Progenitor cell of endocrine pancreas (in vitro differentiated cells): ENCODE measurements around the gene MAGI1. TPM values are rescaled to one million over a fixed set of nuclear protein-coding genes. Genes with fewer than 3 reads are reported as not detected.

Experiments used
- DNase-seq: peaks from one replicate; pipeline ENCODE4 v3.0.0; 2021; ENCODE audit warnings: low spot score; ENCODE audit not compliant: unreplicated experiment
- H3K27ac Mint-ChIP-seq: 2 replicates; pipeline ENCODE4 v1.8.0; 2021; ENCODE audit warnings: mild to moderate bottlenecking, moderate library complexity, mixed read lengths
- H3K27me3 Mint-ChIP-seq: 2 replicates; pipeline ENCODE4 v1.8.0; 2021; ENCODE audit warnings: mixed read lengths
- H3K36me3 Mint-ChIP-seq: 2 replicates; pipeline ENCODE4 v1.8.0; 2022; ENCODE audit warnings: mixed read lengths; ENCODE audit not compliant: insufficient read depth
- H3K4me1 Mint-ChIP-seq: 2 replicates; pipeline ENCODE4 v1.8.0; 2021; ENCODE audit warnings: low read depth, mixed read lengths
- H3K4me3 Mint-ChIP-seq: 2 replicates; pipeline ENCODE4 v1.8.0; 2021; ENCODE audit warnings: low read depth, mild to moderate bottlenecking, moderate library complexity, mixed read lengths
- H3K9me3 Mint-ChIP-seq: 2 replicates; pipeline ENCODE4 v1.8.0; 2021; ENCODE audit warnings: low read depth, mixed read lengths
- CTCF ChIP-seq: fragments of 200-600 bp; sonication (generic); IDR thresholded peaks from one replicate; pipeline ENCODE4 v1.5.0; 2021; ENCODE audit warnings: antibody characterized with exemption, mild to moderate bottlenecking; ENCODE audit not compliant: unreplicated experiment
- total RNA-seq: library from RNA; stranded (reverse); gene quantifications from 2 replicates; pipeline ENCODE4 v1.2.1, GENCODE V29; 2021

MAGI1 gene
- total RNA-seq, 1 donor from 2014 or later, result 142 TPM

DNA sequence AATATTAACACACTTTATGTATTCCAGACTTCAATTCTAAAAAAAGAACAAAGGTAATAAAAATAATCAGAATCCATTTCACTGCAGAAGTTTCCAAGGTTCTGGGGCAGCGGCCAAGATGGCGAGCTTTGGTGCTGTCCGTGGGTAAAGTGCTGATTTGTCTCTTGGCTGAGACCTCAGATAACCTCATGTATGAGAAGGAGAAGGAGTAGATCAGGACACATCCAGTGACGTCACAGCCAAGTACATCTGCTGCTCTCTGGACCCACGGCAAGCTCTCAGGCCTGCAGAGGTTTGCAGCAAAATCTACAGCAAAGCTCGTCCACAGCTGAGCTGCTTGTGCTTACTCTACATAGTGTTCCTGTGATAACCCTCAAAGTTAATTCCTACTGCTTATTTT, 165.7 kb downstream of the MAGI1 start:
- Mint-ChIP-seq H3K4me1 (peaks cover 57% of the 10 kb centered on the region), H3K27me3 (no peaks in the 10 kb centered on the region), H3K4me3 (no peak overlapping the region), H3K36me3 (peaks cover 2% of the 10 kb centered on the region), H3K9me3 (no peaks in the 10 kb centered on the region), H3K27ac (peak overlapping the region; percentile 58)
- DNase-seq, result no peak
- no peak for TF ChIP-seq CTCF

- Mint-ChIP-seq H3K36me3 (peaks cover 3% of the 10 kb centered on the region), H3K27me3 (no peaks in the 10 kb centered on the region), H3K4me3 (peak overlapping the region; percentile 29), H3K27ac (peak overlapping the region; percentile 96), H3K9me3 (no peaks in the 10 kb centered on the region), H3K4me1 (peaks cover 57% of the 10 kb centered on the region)
- TF ChIP-seq CTCF, result no peak
- DNase-seq, result no peak
Observed at GRCh38 chr3:65871305-65872141, 167.2 kb downstream of the MAGI1 start.

- H3K4me3 Mint-ChIP-seq, result peak overlapping the region; percentile 4
Observed at GRCh38 chr3:65869798-65870197, 168.9 kb downstream of the MAGI1 start.

GRCh38 chr3:65867463-65868210, 171.1 kb downstream of the MAGI1 start:
- DNase-seq, result no peak
- no peaks in the 10 kb centered on the region for H3K9me3 Mint-ChIP-seq
- TF ChIP-seq CTCF, result no peak
- no peak overlapping the region for H3K27ac Mint-ChIP-seq
- peaks cover 5% of the 10 kb centered on the region for H3K36me3 Mint-ChIP-seq
- peaks cover 54% of the 10 kb centered on the region for H3K4me1 Mint-ChIP-seq
- H3K4me3 Mint-ChIP-seq, result no peak overlapping the region
- H3K27me3 Mint-ChIP-seq, result no peaks in the 10 kb centered on the region

More at GRCh38 chr3:65869798-65870197, 168.9 kb downstream of the MAGI1 start:
- H3K36me3 Mint-ChIP-seq, result peaks cover 4% of the 10 kb centered on the region
- H3K9me3 Mint-ChIP-seq, result no peaks in the 10 kb centered on the region
- H3K27ac Mint-ChIP-seq, result peak overlapping the region; percentile 88
- peaks cover 46% of the 10 kb centered on the region for H3K4me1 Mint-ChIP-seq
- no peak for DNase-seq
- no peak for TF ChIP-seq CTCF
- no peaks in the 10 kb centered on the region for H3K27me3 Mint-ChIP-seq

DNA sequence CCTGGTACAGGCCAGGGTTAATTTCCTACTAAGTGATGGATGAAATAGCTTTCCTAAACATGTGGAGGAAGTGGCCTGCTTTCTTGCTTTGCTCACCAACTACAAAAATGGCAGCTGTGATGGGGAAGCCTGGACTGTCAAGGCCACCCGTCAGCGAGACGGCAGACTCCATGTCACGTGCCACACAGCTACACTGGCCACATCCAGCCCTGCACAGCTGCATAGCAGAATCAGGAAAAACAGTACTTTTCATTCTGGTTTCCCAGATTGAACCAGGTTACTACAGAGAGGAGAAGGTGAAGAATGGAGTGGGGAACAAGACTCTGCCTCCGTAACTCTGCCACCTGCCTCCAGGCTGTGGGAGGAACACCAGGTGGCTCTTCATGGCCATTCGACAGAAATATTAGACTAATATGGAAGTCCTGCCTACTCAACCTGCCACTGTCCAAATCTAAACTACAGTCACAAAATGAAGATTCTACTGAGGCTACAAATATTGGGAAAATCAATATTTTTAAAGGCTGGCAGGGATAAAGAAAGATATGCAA, 174.3 kb downstream of the MAGI1 start:
- no peaks in the 10 kb centered on the region for H3K27me3 Mint-ChIP-seq
- H3K36me3 Mint-ChIP-seq, result peaks cover 7% of the 10 kb centered on the region
- H3K27ac Mint-ChIP-seq, result peak overlapping the region; percentile 74
- DNase-seq, result no peak
- H3K4me1 Mint-ChIP-seq, result peaks cover 52% of the 10 kb centered on the region
- no peak overlapping the region for H3K4me3 Mint-ChIP-seq
- peaks cover 2% of the 10 kb centered on the region for H3K9me3 Mint-ChIP-seq
- TF ChIP-seq CTCF, result no peak
